Measurements from ENCODE around the gene GJB2.

- TF ChIP-seq EZH2 (IDR thresholded peaks at IDR 0.05; ENCODE audit: insufficient read depth, poor library complexity, severe bottlenecking) (no peak), EZH2phosphoT487 (IDR thresholded peaks at IDR 0.05; ENCODE audit: insufficient read depth, low read depth) (no peak)
Measured at GRCh38 chr13:20161275-20161950, 31.3 kb downstream of the GJB2 start.

Data from GM23248 (cell line).